Measurements from ENCODE around the gene NRIP1.

DNA sequence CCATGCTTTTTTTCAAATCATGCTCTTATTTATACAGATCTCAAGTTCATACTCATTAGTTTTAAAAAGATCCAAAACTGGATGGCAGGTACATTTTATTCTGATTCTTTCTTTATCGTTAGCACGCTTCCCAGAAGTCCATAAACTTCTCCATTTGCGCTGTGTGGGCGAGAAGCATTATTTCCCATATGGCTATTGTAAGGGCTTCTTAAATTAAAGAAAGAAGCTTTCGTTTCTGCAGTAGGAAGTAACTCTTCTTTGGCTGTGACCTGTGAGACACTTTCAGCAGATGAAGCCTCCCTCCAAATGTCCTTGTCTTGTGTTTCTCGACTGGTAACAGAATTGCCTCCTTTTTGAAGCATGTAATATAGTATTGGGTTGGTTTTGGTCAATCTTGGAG is 100.2 kb downstream of the NRIP1 start:
- TF ChIP-seq ZNF23 (CRISPR knock-in tag; IDR thresholded peaks at IDR 0.05) (no peak), ZFP30 (CRISPR knock-in tag; IDR thresholded peaks at IDR 0.05; ENCODE audit: borderline replicate concordance) (no peak), BACH1 (tag; IDR thresholded peaks at IDR 0.05) (no peak), ERF (CRISPR knock-in tag; IDR thresholded peaks at IDR 0.05) (no peak), POLR2AphosphoS2 (IDR thresholded peaks at IDR 0.05; ENCODE audit: low read length) (no peak), ELF2 (CRISPR knock-in tag; IDR thresholded peaks at IDR 0.05) (no peak), ZFX (CRISPR knock-in tag; IDR thresholded peaks at IDR 0.05) (no peak)
- TF ChIP-seq, protein P1, sequence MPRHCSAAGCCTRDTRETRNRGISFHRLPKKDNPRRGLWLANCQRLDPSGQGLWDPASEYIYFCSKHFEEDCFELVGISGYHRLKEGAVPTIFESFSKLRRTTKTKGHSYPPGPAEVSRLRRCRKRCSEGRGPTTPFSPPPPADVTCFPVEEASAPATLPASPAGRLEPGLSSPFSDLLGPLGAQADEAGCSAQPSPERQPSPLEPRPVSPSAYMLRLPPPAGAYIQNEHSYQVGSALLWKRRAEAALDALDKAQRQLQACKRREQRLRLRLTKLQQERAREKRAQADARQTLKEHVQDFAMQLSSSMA (CRISPR knock-in tag; IDR thresholded peaks at IDR 0.05): no peak

All from K562 (cell line).